Activated CD4-positive, alpha-beta T cell treated with anti-CD3 and anti-CD28 coated beads, Interleukin-2, amount 10 ng/mL, durations not matched to agents 7 days and 5 days (primary cell): ENCODE results near the gene AGBL4. TPM values are rescaled to one million over a fixed set of nuclear protein-coding genes. Genes with fewer than 3 reads are reported as not detected.

ENCODE experiments used
- CTCF ChIA-PET: fragments of 350-600 bp; sonication (Branson Sonifier 250); formaldehyde crosslinking; loops from one replicate; lab custom pipeline; 2021; ENCODE audit warnings: antibody characterized with exemption; lab: Charles Lee
- POLR2A ChIA-PET: fragments of 350-600 bp; sonication (Branson Sonifier 250); formaldehyde crosslinking; loops from one replicate; lab custom pipeline; 2021; ENCODE audit warnings: antibody characterized with exemption; lab: Charles Lee
- DNase-seq: peaks from one replicate; pipeline ENCODE4 v3.0.0-alpha.2; 2020
- H3K27ac Mint-ChIP-seq: one replicate; pipeline ENCODE4 v1.8.0; 2021; ENCODE audit warnings: mild to moderate bottlenecking, moderate library complexity, mixed read lengths
- H3K27me3 Mint-ChIP-seq: one replicate; pipeline ENCODE4 v1.8.0; 2021; ENCODE audit warnings: mixed read lengths
- H3K36me3 Mint-ChIP-seq: one replicate; pipeline ENCODE4 v1.8.0; 2021; ENCODE audit warnings: low read depth, mixed read lengths
- H3K4me1 Mint-ChIP-seq: one replicate; pipeline ENCODE4 v1.8.0; 2021; ENCODE audit warnings: mixed read lengths
- H3K4me3 Mint-ChIP-seq: one replicate; pipeline ENCODE4 v1.8.0; 2021; ENCODE audit warnings: mild to moderate bottlenecking, moderate library complexity, mixed read lengths
- H3K9me3 Mint-ChIP-seq: one replicate; pipeline ENCODE4 v1.8.0; 2021; ENCODE audit warnings: mixed read lengths
- total RNA-seq, 2 experiments: library from RNA; stranded (reverse); gene quantifications; one replicate each; pipeline ENCODE4 v1.2.3, GENCODE V29; 2021

Gene AGBL4
- total RNA-seq, 2 experiments from 2014 or later = not detected

DNA sequence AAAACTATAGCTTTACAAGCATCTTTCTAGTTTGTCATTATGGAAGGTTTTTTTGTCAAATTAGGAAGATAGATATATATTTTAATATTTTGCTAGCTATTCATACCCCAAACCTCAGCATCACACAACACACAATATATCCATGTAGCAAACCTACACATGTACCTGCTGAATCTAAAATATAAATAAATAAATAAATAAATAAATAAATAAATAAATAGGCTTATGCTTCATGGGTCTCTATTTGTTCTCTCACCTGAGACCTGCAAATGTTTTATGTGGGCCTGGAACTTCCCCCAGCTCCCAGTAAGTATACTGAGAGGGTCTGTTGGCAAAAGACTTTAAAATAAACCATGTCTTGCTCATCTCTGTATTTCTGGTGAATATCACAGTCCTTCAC, 1099.7 kb downstream of the AGBL4 start:
- DNase-seq = no peak
- no peak overlapping the region for H3K27ac Mint-ChIP-seq
- ChIA-PET POLR2A (no interaction called here), CTCF (no interaction called here)
- H3K4me1 Mint-ChIP-seq = no peaks in the 10 kb centered on the region
- no peak overlapping the region for H3K4me3 Mint-ChIP-seq
- H3K27me3 Mint-ChIP-seq = no peaks in the 10 kb centered on the region
- H3K9me3 Mint-ChIP-seq = no peaks in the 10 kb centered on the region
- H3K36me3 Mint-ChIP-seq = no peaks in the 10 kb centered on the region

- H3K4me1 Mint-ChIP-seq = no peaks in the 10 kb centered on the region
- no peaks in the 10 kb centered on the region for H3K27me3 Mint-ChIP-seq
- ChIA-PET CTCF (no interaction called here), POLR2A (no interaction called here)
- H3K27ac Mint-ChIP-seq = no peak overlapping the region
- no peaks in the 10 kb centered on the region for H3K36me3 Mint-ChIP-seq
- H3K4me3 Mint-ChIP-seq = no peak overlapping the region
- DNase-seq = no peak
- H3K9me3 Mint-ChIP-seq = no peaks in the 10 kb centered on the region
Observed at GRCh38 chr1:48923116-48923515, 1100.6 kb downstream of the AGBL4 start.

GRCh38 chr1:48920851-48921250, 1102.9 kb downstream of the AGBL4 start:
- Mint-ChIP-seq H3K4me3 (no peak overlapping the region), H3K36me3 (no peaks in the 10 kb centered on the region), H3K27me3 (no peaks in the 10 kb centered on the region), H3K4me1 (no peaks in the 10 kb centered on the region), H3K27ac (no peak overlapping the region), H3K9me3 (no peaks in the 10 kb centered on the region)
- POLR2A ChIA-PET = no interaction called here
- no peak for DNase-seq
- CTCF ChIA-PET = no interaction called here

GRCh38 chr1:48917901-48918603, 1105.7 kb downstream of the AGBL4 start:
- Mint-ChIP-seq H3K4me3 (no peak overlapping the region), H3K4me1 (no peaks in the 10 kb centered on the region), H3K27me3 (no peaks in the 10 kb centered on the region), H3K9me3 (no peaks in the 10 kb centered on the region), H3K27ac (no peak overlapping the region), H3K36me3 (no peaks in the 10 kb centered on the region)
- DNase-seq = no peak
- POLR2A ChIA-PET = no interaction called here
- CTCF ChIA-PET = no interaction called here

DNA sequence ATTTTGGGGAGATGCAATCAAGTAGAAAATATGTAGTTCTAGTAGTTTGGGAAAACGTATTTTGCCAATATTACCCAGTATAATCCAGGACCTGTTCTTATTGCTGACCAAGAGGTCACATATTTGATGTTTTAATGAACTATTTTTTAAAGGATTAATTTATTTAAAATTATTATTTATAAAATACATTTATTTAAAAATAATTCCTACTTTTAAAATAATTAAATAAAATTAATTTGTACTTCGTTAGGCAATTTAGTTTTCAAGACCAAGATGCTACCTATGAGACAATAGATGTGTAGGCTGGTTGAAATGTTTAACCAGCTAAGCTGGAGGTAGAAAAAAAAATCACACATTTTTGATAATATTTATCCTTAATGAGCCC, 1106.7 kb downstream of the AGBL4 start:
- Mint-ChIP-seq H3K27me3 (no peaks in the 10 kb centered on the region), H3K4me1 (no peaks in the 10 kb centered on the region), H3K4me3 (no peak overlapping the region), H3K27ac (no peak overlapping the region), H3K9me3 (no peaks in the 10 kb centered on the region), H3K36me3 (no peaks in the 10 kb centered on the region)
- CTCF ChIA-PET = no interaction called here
- POLR2A ChIA-PET = no interaction called here
- no peak for DNase-seq

DNA sequence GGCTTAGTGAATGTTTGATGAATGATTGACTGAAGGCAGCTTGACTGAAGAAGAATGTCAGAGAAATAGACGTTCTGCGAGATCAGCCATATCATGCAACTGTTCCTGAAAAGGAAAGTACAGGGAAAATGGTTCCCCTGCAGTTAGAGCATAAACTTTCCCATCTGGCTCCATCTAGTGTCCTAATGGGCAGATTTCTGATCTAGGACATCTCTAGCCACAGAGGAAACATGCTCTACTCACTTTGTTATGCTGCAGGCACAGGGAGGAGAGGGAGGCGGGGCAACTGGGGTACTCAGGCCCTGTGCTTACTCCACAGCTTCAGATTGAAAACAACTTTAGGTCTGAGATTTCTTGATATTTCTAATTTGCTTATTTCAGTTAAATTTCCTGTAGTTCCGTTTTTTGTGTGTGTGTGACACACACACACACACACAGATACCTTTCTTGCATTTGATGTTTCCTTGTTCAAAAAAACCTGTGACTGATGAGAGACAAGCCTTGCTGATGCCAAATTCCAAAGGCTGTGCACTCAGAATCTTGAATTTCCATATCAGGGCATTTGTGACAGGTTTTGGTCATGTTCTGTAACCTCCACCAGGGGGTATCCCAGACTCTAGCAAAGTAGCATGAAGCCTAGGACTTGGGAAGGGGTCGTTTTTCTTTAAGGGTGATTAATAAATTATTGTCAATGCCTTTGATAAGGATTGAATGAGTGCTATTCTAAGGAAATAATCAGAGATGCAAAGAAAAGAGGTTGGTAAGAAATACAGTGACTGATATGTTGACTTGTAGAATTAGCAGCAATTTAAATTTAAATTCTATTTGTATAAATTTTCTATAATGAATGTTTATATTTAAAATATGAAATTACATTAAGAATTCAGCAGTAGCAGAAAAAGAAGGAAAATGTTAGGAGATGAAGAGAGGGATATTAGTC, 1107.4 kb downstream of the AGBL4 start:
- POLR2A ChIA-PET = no interaction called here
- Mint-ChIP-seq H3K4me3 (no peak overlapping the region), H3K36me3 (no peaks in the 10 kb centered on the region), H3K9me3 (no peaks in the 10 kb centered on the region), H3K4me1 (no peaks in the 10 kb centered on the region), H3K27ac (no peak overlapping the region), H3K27me3 (no peaks in the 10 kb centered on the region)
- CTCF ChIA-PET = no interaction called here
- no peak for DNase-seq

- Mint-ChIP-seq H3K4me1 (no peaks in the 10 kb centered on the region), H3K27ac (no peak overlapping the region), H3K27me3 (no peaks in the 10 kb centered on the region), H3K36me3 (no peaks in the 10 kb centered on the region), H3K9me3 (no peaks in the 10 kb centered on the region), H3K4me3 (no peak overlapping the region)
- ChIA-PET POLR2A (no interaction called here), CTCF (no interaction called here)
- DNase-seq = no peak
Observed at GRCh38 chr1:48908606-48909005, 1115.1 kb downstream of the AGBL4 start.

- ChIA-PET CTCF (no interaction called here), POLR2A (interaction anchor here (0.5 kb wide), 1 partner anchor 11 kb away, joined by 3 read pairs; no protein-coding TSS in a partner anchor)
- Mint-ChIP-seq H3K4me1 (no peaks in the 10 kb centered on the region), H3K27ac (no peak overlapping the region), H3K4me3 (no peak overlapping the region), H3K27me3 (no peaks in the 10 kb centered on the region), H3K36me3 (no peaks in the 10 kb centered on the region), H3K9me3 (no peaks in the 10 kb centered on the region)
- no peak for DNase-seq
Observed at GRCh38 chr1:48906729-48907128, 1117.0 kb downstream of the AGBL4 start.

GRCh38 chr1:48906164-48906563, 1117.6 kb downstream of the AGBL4 start:
- no peak for DNase-seq
- Mint-ChIP-seq H3K9me3 (no peaks in the 10 kb centered on the region), H3K36me3 (no peaks in the 10 kb centered on the region), H3K27me3 (no peaks in the 10 kb centered on the region), H3K4me1 (no peaks in the 10 kb centered on the region), H3K4me3 (no peak overlapping the region), H3K27ac (no peak overlapping the region)
- ChIA-PET CTCF (no interaction called here), POLR2A (interaction anchor here (0.5 kb wide), 1 partner anchor 11 kb away, joined by 3 read pairs; no protein-coding TSS in a partner anchor)

DNA sequence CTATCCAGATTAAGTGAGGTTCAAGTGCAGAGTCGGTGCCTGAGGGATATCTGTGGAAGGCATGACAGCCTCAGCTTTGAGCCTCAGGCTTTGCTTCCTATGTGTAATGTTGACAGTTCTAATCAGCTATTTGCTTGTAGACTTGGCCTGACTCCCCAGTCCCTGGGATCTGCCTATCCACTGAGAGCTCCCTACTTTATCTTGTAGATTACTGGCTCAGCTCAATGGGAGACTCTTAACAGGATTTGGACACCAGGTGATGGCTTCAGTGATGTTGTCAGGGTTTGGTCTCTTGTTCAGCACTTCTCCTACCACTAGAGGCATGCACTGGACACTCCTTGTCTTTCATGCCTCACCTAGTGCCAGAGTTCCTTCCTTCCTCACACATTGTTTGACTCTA, 1120.5 kb downstream of the AGBL4 start:
- no peak for DNase-seq
- Mint-ChIP-seq H3K4me3 (no peak overlapping the region), H3K36me3 (no peaks in the 10 kb centered on the region), H3K27ac (no peak overlapping the region), H3K9me3 (no peaks in the 10 kb centered on the region), H3K27me3 (peaks cover 7% of the 10 kb centered on the region), H3K4me1 (no peaks in the 10 kb centered on the region)
- ChIA-PET POLR2A (no interaction called here), CTCF (no interaction called here)

- H3K36me3 Mint-ChIP-seq = no peaks in the 10 kb centered on the region
- ChIA-PET CTCF (interaction anchor here (0.8 kb wide), 1 partner anchor 8 kb away, joined by 3 read pairs; no protein-coding TSS in a partner anchor), POLR2A (no interaction called here)
- H3K4me1 Mint-ChIP-seq = no peaks in the 10 kb centered on the region
- H3K27me3 Mint-ChIP-seq = peaks cover 7% of the 10 kb centered on the region
- H3K27ac Mint-ChIP-seq = no peak overlapping the region
- no peak for DNase-seq
- no peaks in the 10 kb centered on the region for H3K9me3 Mint-ChIP-seq
- no peak overlapping the region for H3K4me3 Mint-ChIP-seq
Observed at GRCh38 chr1:48898894-48899293, 1124.9 kb downstream of the AGBL4 start.

DNA sequence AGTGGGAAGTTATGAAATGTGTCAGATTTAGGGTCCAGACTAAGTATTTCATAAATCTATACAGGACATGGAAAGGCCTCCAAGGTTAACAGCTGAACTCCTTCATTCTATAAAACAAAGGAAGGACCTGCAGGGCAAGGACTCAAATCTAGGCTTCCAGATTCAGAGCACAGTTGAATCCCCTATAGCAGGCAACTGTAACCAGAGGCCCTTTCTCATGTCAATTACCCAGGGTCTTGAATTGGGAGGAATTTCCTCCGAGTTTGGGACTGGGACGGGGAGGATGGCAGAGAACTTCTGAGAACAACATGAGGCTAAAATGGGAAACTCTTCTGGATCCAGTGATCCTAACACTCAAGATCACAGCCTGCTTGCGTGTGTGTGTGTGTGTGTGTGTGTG, 1134.1 kb downstream of the AGBL4 start:
- no peaks in the 10 kb centered on the region for H3K27me3 Mint-ChIP-seq
- no peaks in the 10 kb centered on the region for H3K4me1 Mint-ChIP-seq
- no peak overlapping the region for H3K4me3 Mint-ChIP-seq
- CTCF ChIA-PET = no interaction called here
- no peak overlapping the region for H3K27ac Mint-ChIP-seq
- POLR2A ChIA-PET = no interaction called here
- DNase-seq = no peak
- no peaks in the 10 kb centered on the region for H3K9me3 Mint-ChIP-seq
- no peaks in the 10 kb centered on the region for H3K36me3 Mint-ChIP-seq

- Mint-ChIP-seq H3K36me3 (no peaks in the 10 kb centered on the region), H3K4me3 (no peak overlapping the region), H3K27ac (no peak overlapping the region), H3K4me1 (no peaks in the 10 kb centered on the region), H3K9me3 (no peaks in the 10 kb centered on the region), H3K27me3 (no peaks in the 10 kb centered on the region)
- no peak for DNase-seq
- ChIA-PET POLR2A (no interaction called here), CTCF (interaction anchor here (1.3 kb wide), 1 partner anchor 13 kb away, joined by 3 read pairs; no protein-coding TSS in a partner anchor)
Observed at GRCh38 chr1:48889082-48889481, 1134.7 kb downstream of the AGBL4 start.
